ENCODE measurements around the gene SLC30A5. TPM values are rescaled to one million over a fixed set of nuclear protein-coding genes. Genes with fewer than 3 reads are reported as not detected.
"Not testable (repeated sequence)": the region's sequence is repeated elsewhere in the genome, so short reads cannot be mapped to it uniquely, and the experiment has no call there.

The SLC30A5 gene
- total RNA-seq, 1 donor from 2014 or later: 60.8 TPM

DNA sequence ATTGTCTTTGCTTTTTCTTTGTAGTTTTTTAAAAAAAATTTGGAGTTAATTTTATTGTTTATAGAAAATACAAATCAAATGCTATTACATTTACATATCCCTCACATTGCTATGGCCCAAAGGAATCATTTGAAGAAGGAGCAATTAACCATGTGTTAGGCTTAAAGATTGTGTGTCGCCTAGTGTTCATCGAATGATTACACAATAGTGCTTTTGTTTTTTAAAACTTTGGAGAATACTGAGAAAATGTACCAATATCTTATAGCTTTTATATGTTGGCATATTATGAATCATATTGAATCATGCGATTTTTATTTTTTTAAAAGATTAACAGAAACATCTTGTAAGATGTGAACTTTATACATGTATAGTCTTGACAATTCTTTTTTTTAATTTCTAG, 21.7 kb downstream of the SLC30A5 start:
- intact Hi-C loops (cut with micrococcal nuclease): no loop called here
- Mint-ChIP-seq H3K4me1 (ENCODE audit: low read depth) (no peaks in the 10 kb centered on the region), H3K9me3 (no peaks in the 10 kb centered on the region), H3K27ac (no peak overlapping the region), H3K27me3 (ENCODE audit: insufficient read depth) (no peaks in the 10 kb centered on the region), H3K36me3 (ENCODE audit: low read depth) (peaks cover 23% of the 10 kb centered on the region), H3K4me3 (no peak overlapping the region)
- no peak for DNase-seq (ENCODE audit: low spot score)

DNA sequence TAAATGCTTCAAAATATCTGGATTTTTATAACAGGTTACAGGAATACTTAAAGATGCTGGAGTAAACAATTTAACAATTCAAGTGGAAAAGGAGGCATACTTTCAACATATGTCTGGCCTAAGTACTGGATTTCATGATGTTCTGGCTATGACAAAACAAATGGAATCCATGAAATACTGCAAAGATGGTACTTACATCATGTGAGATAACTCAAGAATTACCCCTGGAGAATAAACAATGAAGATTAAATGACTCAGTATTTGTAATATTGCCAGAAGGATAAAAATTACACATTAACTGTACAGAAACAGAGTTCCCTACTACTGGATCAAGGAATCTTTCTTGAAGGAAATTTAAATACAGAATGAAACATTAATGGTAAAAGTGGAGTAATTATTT, 35.6 kb downstream of the SLC30A5 start:
- no peak overlapping the region for H3K4me3 Mint-ChIP-seq
- H3K4me1 Mint-ChIP-seq (ENCODE audit: low read depth): no peaks in the 10 kb centered on the region
- DNase-seq (ENCODE audit: low spot score): no peak
- no peak overlapping the region for H3K27ac Mint-ChIP-seq
- no peaks in the 10 kb centered on the region for H3K9me3 Mint-ChIP-seq
- peaks cover 1% of the 10 kb centered on the region for H3K27me3 Mint-ChIP-seq (ENCODE audit: insufficient read depth)
- intact Hi-C loops (cut with micrococcal nuclease): no loop called here
- H3K36me3 Mint-ChIP-seq (ENCODE audit: low read depth): peaks cover 19% of the 10 kb centered on the region

DNA sequence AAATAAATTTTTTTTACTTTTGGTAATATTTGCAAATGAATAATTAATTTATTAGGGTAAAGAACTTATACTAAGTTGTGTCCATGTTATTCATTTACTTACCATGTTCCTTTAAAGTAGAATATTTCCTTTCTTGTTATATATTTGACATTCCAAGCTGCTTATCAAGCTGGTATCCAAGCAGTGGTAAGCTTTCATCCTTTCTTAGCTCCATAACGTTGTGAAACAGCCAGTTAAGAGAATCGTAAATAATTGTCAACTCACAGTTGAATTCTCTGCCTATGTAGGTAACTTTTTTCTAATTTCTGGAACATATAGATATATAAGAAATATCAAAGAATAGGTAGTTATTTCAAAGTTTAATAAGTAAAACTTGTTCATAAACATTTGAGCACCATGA, 36.4 kb downstream of the SLC30A5 start:
- intact Hi-C loops (cut with micrococcal nuclease): no loop called here
- no peaks in the 10 kb centered on the region for H3K27me3 Mint-ChIP-seq (ENCODE audit: insufficient read depth)
- H3K9me3 Mint-ChIP-seq: no peaks in the 10 kb centered on the region
- no peak overlapping the region for H3K4me3 Mint-ChIP-seq
- no peak overlapping the region for H3K27ac Mint-ChIP-seq
- no peaks in the 10 kb centered on the region for H3K4me1 Mint-ChIP-seq (ENCODE audit: low read depth)
- no peak for DNase-seq (ENCODE audit: low spot score)
- H3K36me3 Mint-ChIP-seq (ENCODE audit: low read depth): peaks cover 16% of the 10 kb centered on the region

DNA sequence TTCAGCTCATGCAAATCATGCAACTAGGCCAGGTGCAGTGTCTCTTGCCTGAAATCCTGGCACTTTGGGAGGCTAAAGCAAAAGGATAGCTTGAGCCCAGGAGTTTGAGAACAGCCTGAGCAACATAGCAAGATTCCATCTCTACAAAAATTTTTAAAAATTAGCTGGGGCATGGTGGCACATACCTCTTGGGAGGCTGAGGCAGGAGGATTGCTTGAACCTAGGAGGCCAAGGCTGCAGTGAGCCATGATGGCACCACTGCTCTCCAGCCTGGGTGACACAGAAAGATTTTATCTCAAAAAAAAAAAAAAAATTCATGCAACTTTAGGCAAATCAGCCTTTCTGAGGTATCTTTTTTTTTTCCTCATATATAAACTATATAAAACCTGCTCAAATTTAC, 37.5 kb downstream of the SLC30A5 start:
- no peaks in the 10 kb centered on the region for H3K27me3 Mint-ChIP-seq (ENCODE audit: insufficient read depth)

DNA sequence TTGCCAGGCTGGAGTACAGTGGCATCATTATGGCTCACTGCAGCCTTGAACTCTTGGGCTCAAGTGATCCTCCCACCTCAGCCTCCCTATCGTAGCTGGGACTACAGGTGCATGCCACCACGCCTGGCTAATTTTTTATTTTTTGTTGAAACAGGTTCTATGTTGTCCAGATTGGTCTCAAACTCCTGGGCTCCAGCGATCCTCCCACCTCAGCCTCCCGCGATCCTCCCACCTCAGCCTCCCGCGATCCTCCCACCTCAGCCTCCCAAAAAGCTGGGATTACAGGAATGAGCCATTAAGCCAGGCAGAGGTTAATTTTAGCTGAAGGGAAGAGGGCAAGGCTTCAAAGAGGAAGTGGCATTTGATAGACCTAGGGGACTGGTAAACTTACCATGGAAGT, 40.3 kb downstream of the SLC30A5 start:
- Mint-ChIP-seq H3K4me3 (no peak overlapping the region), H3K9me3 (no peaks in the 10 kb centered on the region), H3K27ac (no peak overlapping the region), H3K36me3 (ENCODE audit: low read depth) (peaks cover 11% of the 10 kb centered on the region), H3K27me3 (ENCODE audit: insufficient read depth) (no peaks in the 10 kb centered on the region), H3K4me1 (ENCODE audit: low read depth) (no peaks in the 10 kb centered on the region)
- DNase-seq (ENCODE audit: low spot score): no peak
- intact Hi-C loops (cut with micrococcal nuclease): no loop called here

More for the DNA sequence above, 37.5 kb downstream of the SLC30A5 start:
- H3K4me3 Mint-ChIP-seq: no peak overlapping the region
- H3K27ac Mint-ChIP-seq: no peak overlapping the region
- no peaks in the 10 kb centered on the region for H3K9me3 Mint-ChIP-seq
- intact Hi-C loops (cut with micrococcal nuclease): no loop called here
- DNase-seq (ENCODE audit: low spot score): no peak
- no peaks in the 10 kb centered on the region for H3K4me1 Mint-ChIP-seq (ENCODE audit: low read depth)
- peaks cover 18% of the 10 kb centered on the region for H3K36me3 Mint-ChIP-seq (ENCODE audit: low read depth)

DNA sequence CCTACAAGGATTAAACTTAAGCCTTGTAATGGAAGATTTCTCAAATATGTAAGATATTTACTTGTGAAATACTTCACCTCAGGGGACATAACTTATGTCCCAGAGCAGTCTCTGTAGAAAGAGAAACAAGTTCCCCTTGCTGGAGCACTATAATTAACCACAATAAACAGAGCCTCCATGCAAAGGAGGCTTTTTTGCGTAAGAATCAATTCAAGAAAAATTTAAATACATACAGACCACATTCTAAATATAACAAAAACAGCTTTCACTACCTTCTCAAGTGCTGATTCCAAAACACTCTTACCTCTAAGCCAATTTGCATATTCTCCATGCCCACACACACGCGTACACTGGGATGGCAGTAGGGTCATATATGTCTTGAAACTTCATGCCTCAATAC, 42.5 kb downstream of the SLC30A5 start:
- Mint-ChIP-seq H3K4me1 (ENCODE audit: low read depth) (no peaks in the 10 kb centered on the region), H3K27ac (no peak overlapping the region), H3K9me3 (peaks cover 13% of the 10 kb centered on the region), H3K27me3 (ENCODE audit: insufficient read depth) (no peaks in the 10 kb centered on the region), H3K4me3 (no peak overlapping the region), H3K36me3 (ENCODE audit: low read depth) (peaks cover 7% of the 10 kb centered on the region)
- no peak for DNase-seq (ENCODE audit: low spot score)
- intact Hi-C loops (cut with micrococcal nuclease): no loop called here

DNA sequence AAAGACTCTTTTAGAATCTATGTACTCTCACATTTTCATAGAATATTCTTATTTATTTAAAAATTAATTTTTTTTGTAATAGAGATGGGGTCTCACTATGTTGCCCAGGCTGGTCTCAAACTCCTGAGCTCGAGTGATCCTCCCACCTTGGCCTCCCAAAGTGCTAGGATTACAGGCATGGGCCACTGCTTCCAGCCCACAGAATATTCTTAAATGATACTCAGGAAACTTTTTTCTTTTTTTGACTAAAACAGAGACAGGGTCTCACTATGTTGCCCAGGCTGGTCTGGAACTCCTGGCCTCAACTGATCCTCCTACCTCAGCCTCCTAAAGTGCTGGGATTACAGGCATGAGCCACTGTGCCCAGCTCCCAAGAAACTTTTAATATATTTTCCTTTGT, 43.4 kb downstream of the SLC30A5 start:
- H3K36me3 Mint-ChIP-seq (ENCODE audit: low read depth); DNase-seq (ENCODE audit: low spot score); H3K4me1 Mint-ChIP-seq (ENCODE audit: low read depth); H3K27me3 Mint-ChIP-seq (ENCODE audit: insufficient read depth); H3K27ac Mint-ChIP-seq; intact Hi-C loops (cut with micrococcal nuclease); H3K4me3 Mint-ChIP-seq: not testable (repeated sequence)
- peaks cover 14% of the 10 kb centered on the region for H3K9me3 Mint-ChIP-seq

DNA sequence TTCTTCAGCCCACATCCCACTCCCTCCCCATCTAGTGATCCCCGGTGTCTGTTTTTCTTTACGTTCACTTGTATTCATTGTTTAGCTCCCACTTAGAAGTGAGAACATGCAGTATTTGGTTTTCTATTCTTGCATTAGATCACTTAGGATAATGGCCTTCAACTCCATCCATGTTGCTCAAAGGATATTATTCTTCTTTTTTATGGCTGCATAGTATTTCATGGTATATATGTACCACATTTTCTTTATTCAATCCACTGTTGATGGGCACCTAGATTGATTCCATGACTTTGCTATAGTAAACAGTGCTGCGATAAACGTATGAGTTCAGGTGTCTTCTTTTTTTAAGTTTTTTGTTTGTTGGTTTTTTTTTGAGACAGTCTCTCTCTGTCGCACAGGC, 44.0 kb downstream of the SLC30A5 start:
- Mint-ChIP-seq H3K36me3 (ENCODE audit: low read depth) (peaks cover 9% of the 10 kb centered on the region), H3K9me3 (peaks cover 14% of the 10 kb centered on the region), H3K4me3 (no peak overlapping the region), H3K4me1 (ENCODE audit: low read depth) (no peaks in the 10 kb centered on the region), H3K27me3 (ENCODE audit: insufficient read depth) (no peaks in the 10 kb centered on the region), H3K27ac (no peak overlapping the region)
- DNase-seq (ENCODE audit: low spot score): no peak
- intact Hi-C loops (cut with micrococcal nuclease): no loop called here

DNA sequence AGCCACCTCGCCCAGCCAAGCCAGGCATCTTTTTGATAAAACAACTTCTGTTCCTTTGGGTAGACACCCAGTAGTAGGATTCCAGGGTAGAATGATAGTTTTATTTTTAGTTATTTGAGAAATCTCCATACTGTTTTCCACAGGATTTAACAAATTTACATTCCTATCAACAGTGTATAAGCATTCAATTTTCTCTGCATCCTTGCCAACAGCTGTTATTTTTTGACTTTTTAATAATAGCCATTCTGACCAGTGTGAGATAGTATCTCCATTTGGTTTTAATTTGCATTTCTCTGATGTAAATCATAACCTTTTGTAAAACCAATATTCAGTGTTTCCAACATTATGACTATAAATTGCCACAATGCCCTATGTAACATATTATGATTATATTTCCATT, 45.0 kb downstream of the SLC30A5 start:
- intact Hi-C loops (cut with micrococcal nuclease): no loop called here
- Mint-ChIP-seq H3K4me3 (no peak overlapping the region), H3K27ac (no peak overlapping the region), H3K36me3 (ENCODE audit: low read depth) (peaks cover 4% of the 10 kb centered on the region), H3K9me3 (peaks cover 14% of the 10 kb centered on the region), H3K27me3 (ENCODE audit: insufficient read depth) (no peaks in the 10 kb centered on the region), H3K4me1 (ENCODE audit: low read depth) (no peaks in the 10 kb centered on the region)
- no peak for DNase-seq (ENCODE audit: low spot score)

DNA sequence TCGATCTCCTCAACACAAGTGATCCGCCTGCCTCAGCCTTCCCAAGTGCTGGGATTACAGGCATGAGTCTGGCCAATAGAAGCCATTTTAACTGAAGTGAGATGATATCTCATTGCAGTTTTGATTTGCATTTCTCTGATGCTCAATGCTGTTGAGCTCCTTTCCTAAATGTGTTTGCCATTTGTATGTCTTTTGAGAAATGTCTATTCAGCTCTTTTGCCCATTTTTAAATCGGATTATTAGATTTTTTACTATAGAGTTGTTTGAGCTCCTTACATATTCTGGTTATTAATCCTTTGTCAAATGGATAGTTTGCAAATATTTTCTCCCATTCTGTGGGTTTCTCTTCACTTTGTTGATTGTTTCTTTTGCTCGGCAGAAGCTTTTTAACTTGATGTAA, 46.4 kb downstream of the SLC30A5 start:
- H3K27me3 Mint-ChIP-seq (ENCODE audit: insufficient read depth); H3K4me1 Mint-ChIP-seq (ENCODE audit: low read depth); DNase-seq (ENCODE audit: low spot score); intact Hi-C loops (cut with micrococcal nuclease); H3K27ac Mint-ChIP-seq; H3K36me3 Mint-ChIP-seq (ENCODE audit: low read depth); H3K4me3 Mint-ChIP-seq: not testable (repeated sequence)
- H3K9me3 Mint-ChIP-seq: peaks cover 14% of the 10 kb centered on the region

DNA sequence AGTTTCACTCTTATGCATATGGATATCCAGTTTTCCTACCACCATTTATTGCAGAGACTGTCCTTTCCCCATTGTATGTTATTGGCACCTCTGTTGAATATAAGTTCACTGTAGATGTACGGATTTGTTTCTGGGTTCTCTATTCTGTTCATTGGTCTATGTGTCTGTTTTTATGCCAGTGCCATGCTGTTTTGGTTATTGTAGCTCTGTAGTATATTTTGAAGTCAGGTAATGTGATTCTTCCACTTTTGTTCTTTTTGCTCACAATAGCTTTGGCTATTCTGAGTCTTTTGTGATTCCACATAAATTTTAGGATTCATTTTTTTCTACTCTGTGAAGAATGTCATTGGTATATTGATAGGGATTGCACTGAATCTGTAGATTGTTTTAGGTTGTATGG, 47.0 kb downstream of the SLC30A5 start:
- Mint-ChIP-seq H3K4me3 (no peak overlapping the region), H3K36me3 (ENCODE audit: low read depth) (peaks cover 2% of the 10 kb centered on the region), H3K27ac (no peak overlapping the region), H3K9me3 (peaks cover 14% of the 10 kb centered on the region), H3K4me1 (ENCODE audit: low read depth) (no peaks in the 10 kb centered on the region), H3K27me3 (ENCODE audit: insufficient read depth) (no peaks in the 10 kb centered on the region)
- intact Hi-C loops (cut with micrococcal nuclease): no loop called here
- no peak for DNase-seq (ENCODE audit: low spot score)

DNA sequence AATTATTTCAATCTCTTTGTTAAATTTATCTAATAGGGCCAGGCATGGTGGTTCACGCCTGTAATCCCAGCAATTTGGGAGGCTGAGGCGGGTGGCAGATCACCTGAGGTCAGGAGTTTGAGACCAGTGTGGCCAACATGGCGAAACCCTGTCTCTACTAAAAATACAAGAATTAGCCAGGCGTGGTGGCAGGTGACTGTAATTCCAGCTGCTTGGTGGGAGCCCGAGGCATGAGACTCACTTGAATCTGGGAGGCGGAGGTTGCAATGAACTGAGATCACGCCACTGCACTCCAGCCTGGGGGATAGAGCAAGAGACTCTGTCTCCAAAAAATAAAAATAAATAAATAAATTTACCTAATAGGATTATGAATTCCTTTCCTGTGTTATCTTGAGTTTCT, 54.8 kb downstream of the SLC30A5 start:
- H3K4me3 Mint-ChIP-seq; H3K9me3 Mint-ChIP-seq; H3K4me1 Mint-ChIP-seq (ENCODE audit: low read depth); DNase-seq (ENCODE audit: low spot score); H3K27me3 Mint-ChIP-seq (ENCODE audit: insufficient read depth); H3K36me3 Mint-ChIP-seq (ENCODE audit: low read depth); intact Hi-C loops (cut with micrococcal nuclease); H3K27ac Mint-ChIP-seq: not testable (repeated sequence)

DNA sequence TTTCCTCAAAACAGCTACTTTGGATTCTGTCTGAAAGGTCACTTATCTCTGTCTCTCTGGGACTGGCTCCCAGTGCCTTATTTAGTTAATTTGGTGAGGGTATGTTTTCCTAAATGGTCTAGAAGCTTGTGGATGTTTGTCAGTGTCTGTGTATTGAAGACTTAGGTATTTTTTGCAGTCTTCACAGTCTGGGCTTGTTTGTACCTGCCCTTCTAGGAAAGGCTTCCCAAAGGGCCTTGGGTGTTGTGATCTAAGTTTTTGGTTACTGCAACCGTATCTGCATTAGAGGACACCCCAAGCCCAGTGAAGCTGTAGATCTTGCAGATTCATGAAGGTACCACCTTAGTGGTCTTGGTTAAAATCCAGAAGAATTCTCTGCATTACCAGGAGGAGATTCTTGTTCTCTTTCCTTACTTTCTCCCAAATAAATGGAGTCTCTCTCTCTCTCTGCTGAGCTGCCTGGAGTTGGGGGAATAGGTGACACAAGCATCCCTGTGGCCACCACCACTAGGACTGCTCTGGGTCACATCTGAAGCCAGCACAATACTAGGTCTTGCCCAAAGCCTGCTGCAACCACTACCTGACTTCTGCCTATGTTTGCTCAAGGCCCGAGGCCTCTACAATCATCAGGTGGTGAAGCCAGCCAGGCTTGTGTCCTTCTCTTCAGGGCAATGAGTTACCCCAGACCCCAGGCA, 55.3 kb downstream of the SLC30A5 start:
- no peak for DNase-seq (ENCODE audit: low spot score)
- Mint-ChIP-seq H3K9me3 (no peaks in the 10 kb centered on the region), H3K4me1 (ENCODE audit: low read depth) (no peaks in the 10 kb centered on the region), H3K36me3 (ENCODE audit: low read depth) (no peaks in the 10 kb centered on the region), H3K27me3 (ENCODE audit: insufficient read depth) (peaks cover 2% of the 10 kb centered on the region), H3K27ac (no peak overlapping the region), H3K4me3 (no peak overlapping the region)
- intact Hi-C loops (cut with micrococcal nuclease): no loop called here

DNA sequence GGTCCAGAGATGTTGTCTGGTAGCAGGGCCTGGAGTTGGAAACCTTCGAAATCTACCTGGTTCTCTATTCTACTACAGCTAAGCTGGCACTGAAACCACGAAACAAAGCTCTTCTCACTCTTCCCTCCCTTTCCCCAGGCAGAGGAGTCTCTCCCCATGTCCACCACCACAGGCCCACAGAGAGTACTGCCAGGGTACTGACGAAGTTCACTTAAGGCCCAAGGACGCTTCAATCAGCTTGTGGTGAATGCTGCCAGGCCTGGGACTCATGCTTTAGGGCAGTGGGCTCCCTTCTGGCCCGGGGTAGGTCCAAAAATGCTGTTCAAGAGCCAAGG, 55.8 kb downstream of the SLC30A5 start:
- intact Hi-C loops (cut with micrococcal nuclease): no loop called here
- no peak overlapping the region for H3K27ac Mint-ChIP-seq

More for the DNA sequence above, 55.8 kb downstream of the SLC30A5 start:
- H3K4me3 Mint-ChIP-seq: no peak overlapping the region
- H3K36me3 Mint-ChIP-seq (ENCODE audit: low read depth): no peaks in the 10 kb centered on the region
- H3K27me3 Mint-ChIP-seq (ENCODE audit: insufficient read depth): peaks cover 2% of the 10 kb centered on the region
- no peak for DNase-seq (ENCODE audit: low spot score)
- H3K9me3 Mint-ChIP-seq: no peaks in the 10 kb centered on the region
- H3K4me1 Mint-ChIP-seq (ENCODE audit: low read depth): no peaks in the 10 kb centered on the region
